GM23338 (cell line): ENCODE data around the gene CXCL1. TPM values are rescaled to one million over a fixed set of nuclear protein-coding genes. Genes with fewer than 3 reads are reported as not detected.

Experiments
- ATAC-seq: fragments of 200-7000 bp; cut with Tn5 transposase; 3 replicates; pipeline ENCODE4 v1.9.1; 2020
- DNase-seq: peaks from one replicate; pipeline ENCODE4 v3.0.0-alpha.2; 2015; ENCODE audit warnings: low spot score
- H2AFZ ChIP-seq: fragments of 200-600 bp; sonication (generic); 2 replicates; pipeline ENCODE4 v1.8.0; 2016; ENCODE audit warnings: antibody characterized with exemption, mild to moderate bottlenecking, moderate library complexity
- H3F3A ChIP-seq: fragments of 200-600 bp; sonication (generic); replicated peaks from 2 replicates; pipeline ENCODE4 v1.8.0; 2017; ENCODE audit warnings: antibody characterized with exemption, mixed run types, low read depth
- H3K27ac ChIP-seq: fragments of 200-600 bp; sonication (generic); 2 replicates; pipeline ENCODE4 v1.6.1; 2016; ENCODE audit warnings: low read depth
- H3K27me3 ChIP-seq: fragments of 200-600 bp; sonication (generic); 2 replicates; pipeline ENCODE4 v1.8.0; 2016; ENCODE audit warnings: mild to moderate bottlenecking, mixed run types, moderate library complexity; ENCODE audit not compliant: insufficient read depth
- H3K36me3 ChIP-seq: fragments of 200-600 bp; sonication (generic); 2 replicates; pipeline ENCODE4 v1.8.0; 2016; ENCODE audit warnings: mild to moderate bottlenecking; ENCODE audit not compliant: insufficient read depth
- H3K4me1 ChIP-seq: fragments of 200-600 bp; sonication (generic); 2 replicates; pipeline ENCODE4 v1.8.0; 2016; ENCODE audit warnings: mild to moderate bottlenecking, moderate library complexity; ENCODE audit not compliant: insufficient read depth
- H3K4me2 ChIP-seq: fragments of 200-600 bp; sonication (generic); 2 replicates; pipeline ENCODE4 v1.7.1; 2017; ENCODE audit warnings: mixed run types
- H3K4me3 ChIP-seq: fragments of 200-600 bp; sonication (generic); 2 replicates; pipeline ENCODE4 v1.6.1; 2016; ENCODE audit warnings: mixed run types
- H3K79me2 ChIP-seq: fragments of 200-600 bp; sonication (generic); replicated peaks from 2 replicates; pipeline ENCODE4 v1.8.0; 2017; ENCODE audit warnings: mild to moderate bottlenecking; ENCODE audit not compliant: insufficient read depth
- H3K9me2 ChIP-seq: fragments of 200-600 bp; sonication (generic); 2 replicates; pipeline ENCODE4 v1.8.0; 2017; ENCODE audit not compliant: insufficient read depth
- H4K20me1 ChIP-seq: fragments of 200-600 bp; sonication (generic); replicated peaks from 2 replicates; pipeline ENCODE4 v1.8.0; 2017; ENCODE audit warnings: mild to moderate bottlenecking; ENCODE audit not compliant: insufficient read depth
- H3K27ac Mint-ChIP-seq: 2 replicates; pipeline ENCODE4 v1.8.0; 2020; ENCODE audit warnings: inconsistent platforms, mild to moderate bottlenecking, moderate library complexity, mixed read lengths
- H3K27me3 Mint-ChIP-seq: 3 replicates; pipeline ENCODE4 v1.8.0; 2022; ENCODE audit warnings: low read depth, mild to moderate bottlenecking, moderate library complexity, mixed read lengths, inconsistent platforms; ENCODE audit not compliant: insufficient read depth, poor library complexity
- H3K36me3 Mint-ChIP-seq: 3 replicates; pipeline ENCODE4 v1.8.0; 2021; ENCODE audit warnings: low read depth, mild to moderate bottlenecking, inconsistent platforms, moderate library complexity, mixed read lengths
- H3K4me1 Mint-ChIP-seq: 3 replicates; pipeline ENCODE4 v1.8.0; 2020; ENCODE audit warnings: mild to moderate bottlenecking, inconsistent platforms, mixed read lengths
- H3K4me3 Mint-ChIP-seq: 3 replicates; pipeline ENCODE4 v1.8.0; 2021; ENCODE audit warnings: moderate library complexity, mild to moderate bottlenecking, inconsistent platforms, mixed read lengths
- H3K9me3 Mint-ChIP-seq: 3 replicates; pipeline ENCODE4 v1.8.0; 2020; ENCODE audit warnings: moderate library complexity, mild to moderate bottlenecking, inconsistent platforms, mixed read lengths
- CREB1 ChIP-seq: fragments of 250-450 bp; sonication (Bioruptor Pico); IDR thresholded peaks from 2 replicates; pipeline ENCODE4 v1.5.0; 2020; ENCODE audit warnings: low read depth, mild to moderate bottlenecking, moderate library complexity
- CTCF ChIP-seq, 2 experiments: fragments of 200-600 bp in 1 of 2; sonication (generic) in 1 of 2; conservative IDR thresholded peaks; 2 replicates each; pipeline versions ENCODE4 v1.5.1 to v1.6.1; 2016 to 2017; ENCODE audit warnings: antibody characterized with exemption in 2 of 2, low read depth in 2 of 2, mild to moderate bottlenecking in 2 of 2, moderate library complexity in 1 of 2
- ETS1 ChIP-seq: IDR thresholded peaks from 2 replicates; pipeline ENCODE4 v1.6.1; 2016; ENCODE audit warnings: antibody characterized with exemption
- EZH2 ChIP-seq: fragments of 200-600 bp; sonication (generic); IDR thresholded peaks from one replicate; pipeline ENCODE4 v1.8.0; 2017; ENCODE audit warnings: antibody characterized with exemption, mild to moderate bottlenecking, low read depth; ENCODE audit not compliant: unreplicated experiment
- EZH2phosphoT487 ChIP-seq: fragments of 200-600 bp; sonication (generic); IDR thresholded peaks from one replicate; pipeline ENCODE4 v1.8.1; 2018; ENCODE audit warnings: antibody characterized with exemption; ENCODE audit not compliant: unreplicated experiment
- JUNB ChIP-seq: IDR thresholded peaks from one replicate; pipeline ENCODE4 v1.6.1; 2016; ENCODE audit warnings: antibody characterized with exemption; ENCODE audit not compliant: unreplicated experiment
- NANOG ChIP-seq: IDR thresholded peaks from 2 replicates; pipeline ENCODE4 v1.6.1; 2016; ENCODE audit warnings: antibody characterized with exemption, borderline replicate concordance
- POLR2AphosphoS5 ChIP-seq: IDR thresholded peaks from 2 replicates; pipeline ENCODE4 v1.6.1; 2016; ENCODE audit warnings: antibody characterized with exemption, low read depth
- REST ChIP-seq: IDR thresholded peaks from one replicate; pipeline ENCODE4 v1.6.1; 2018; ENCODE audit warnings: antibody characterized with exemption; ENCODE audit not compliant: unreplicated experiment
- STAT1 ChIP-seq: IDR thresholded peaks from one replicate; pipeline ENCODE4 v1.6.1; 2016; ENCODE audit warnings: antibody characterized with exemption; ENCODE audit not compliant: unreplicated experiment
- ZNF114 ChIP-seq: fragments of 250-450 bp; sonication (Bioruptor Pico); IDR thresholded peaks from 2 replicates; pipeline ENCODE4 v1.5.0; 2020; ENCODE audit warnings: mild to moderate bottlenecking, moderate library complexity
- ZNF331 ChIP-seq: fragments of 250-450 bp; sonication (Bioruptor Pico); IDR thresholded peaks from 2 replicates; pipeline ENCODE4 v1.5.0; 2020; ENCODE audit warnings: low read depth, mild to moderate bottlenecking, moderate library complexity
- polyA plus RNA-seq: library from polyadenylated mRNA; unstranded; fragments of >200 nt; fragmentation: Nextera tagmentation; extraction: Ambion mirVana; gene quantifications from 2 replicates; pipeline ENCODE4 v1.2.1, GENCODE V29; 2016
- total RNA-seq: library from RNA; depleted of rRNA; stranded (reverse); fragments of >200 nt; shearing (Covaris generic); gene quantifications from 2 replicates; pipeline ENCODE4 v1.2.3, GENCODE V29; 2014

CXCL1 gene
- total and polyA plus RNA-seq, 2 experiments from 2014 or later, result 1.6 to 2.5 TPM

- Histone ChIP-seq H3K4me2 (no peak overlapping the region), H3K27ac (no peak overlapping the region), H3F3A (no peaks in the 10 kb centered on the region), H3K79me2 (no peaks in the 10 kb centered on the region), H3K27me3 (no peaks in the 10 kb centered on the region), H3K4me3 (no peak overlapping the region), H3K4me1 (peaks cover 8% of the 10 kb centered on the region; the same call in 1 of the 2 replicates), H3K9me2 (no peaks in the 10 kb centered on the region), H3K36me3 (no peaks in the 10 kb centered on the region), H2AFZ (no peak overlapping the region), H4K20me1 (no peaks in the 10 kb centered on the region)
- Mint-ChIP-seq H3K9me3 (no peaks in the 10 kb centered on the region), H3K27ac (no peak overlapping the region), H3K36me3 (no peaks in the 10 kb centered on the region), H3K27me3 (no peaks in the 10 kb centered on the region), H3K4me3 (no peak overlapping the region), H3K4me1 (peaks cover 21% of the 10 kb centered on the region)
- no peak for TF ChIP-seq STAT1
- no peak for TF ChIP-seq EZH2
- no peak for TF ChIP-seq ZNF331 (CRISPR knock-in tag)
- no peak for TF ChIP-seq ZNF114 (CRISPR knock-in tag)
- TF ChIP-seq NANOG, result no peak
- TF ChIP-seq POLR2AphosphoS5, result no peak
- no peak for TF ChIP-seq EZH2phosphoT487
- no peak for TF ChIP-seq CTCF (conservative IDR thresholded peaks at IDR 0.05; ENCODE audit: low read depth in 2 of 2)
- no peak for TF ChIP-seq CREB1
- no peak for TF ChIP-seq ETS1
- DNase-seq (no peak), ATAC-seq (no peak)
Observed at GRCh38 chr4:73844345-73844744, 24.8 kb upstream of the CXCL1 start.

GRCh38 chr4:73844806-73845205 lies 24.4 kb upstream of the CXCL1 start:
- no peak for DNase-seq
- no peak for ATAC-seq
- Histone ChIP-seq H3K9me2 (no peaks in the 10 kb centered on the region), H3K4me1 (peaks cover 8% of the 10 kb centered on the region; the same call in 1 of the 2 replicates), H2AFZ (no peak overlapping the region), H3K79me2 (no peaks in the 10 kb centered on the region), H3K27me3 (no peaks in the 10 kb centered on the region), H3K36me3 (no peaks in the 10 kb centered on the region), H3K4me3 (no peak overlapping the region), H3F3A (no peaks in the 10 kb centered on the region), H4K20me1 (no peaks in the 10 kb centered on the region), H3K4me2 (no peak overlapping the region), H3K27ac (no peak overlapping the region)
- Mint-ChIP-seq H3K9me3 (no peaks in the 10 kb centered on the region), H3K27me3 (no peaks in the 10 kb centered on the region), H3K4me1 (peaks cover 21% of the 10 kb centered on the region), H3K36me3 (no peaks in the 10 kb centered on the region), H3K4me3 (no peak overlapping the region), H3K27ac (no peak overlapping the region)
- no peak for TF ChIP-seq JUNB
- no peak for TF ChIP-seq ETS1
- TF ChIP-seq ZNF331 (CRISPR knock-in tag), result no peak
- no peak for TF ChIP-seq CREB1
- no peak for TF ChIP-seq REST
- TF ChIP-seq EZH2, result no peak
- TF ChIP-seq POLR2AphosphoS5, result no peak
- no peak for TF ChIP-seq EZH2phosphoT487
- no peak for TF ChIP-seq CTCF (conservative IDR thresholded peaks at IDR 0.05; ENCODE audit: low read depth in 2 of 2)
- no peak for TF ChIP-seq ZNF114 (CRISPR knock-in tag)
